Measurements from ENCODE around the gene LHPP. TPM values are rescaled to one million over a fixed set of nuclear protein-coding genes. Genes with fewer than 3 reads are reported as not detected.

Gene LHPP
- total and polyA plus RNA-seq, 2 experiments from 2014 or later = 27.4 to 40.2 TPM

DNA sequence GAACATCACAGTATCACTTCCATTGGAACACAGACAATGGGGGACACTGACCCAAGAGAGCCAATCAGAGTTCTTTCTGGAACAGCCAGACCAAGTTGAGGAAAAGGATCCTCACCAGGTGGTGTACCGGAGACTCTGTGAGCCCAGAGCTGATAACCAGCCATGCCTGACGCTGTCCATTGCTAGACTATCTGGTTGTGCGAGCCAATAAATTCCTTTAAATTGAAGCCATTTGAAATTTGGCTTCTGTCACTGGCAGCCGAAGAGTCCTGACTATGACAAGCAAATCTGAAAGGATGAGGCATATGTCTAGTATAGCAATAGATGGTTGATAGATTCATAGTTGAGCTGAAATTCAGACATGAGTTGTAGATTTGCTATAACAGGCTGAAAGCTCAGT, 3.1 kb upstream of the LHPP start (continued):
- TF ChIP-seq REST (IDR thresholded peaks at IDR 0.05; ENCODE audit: unreplicated experiment) = no peak
- TF ChIP-seq CTCF (conservative IDR thresholded peaks at IDR 0.05; ENCODE audit: low read depth in 2 of 2) = no peak
- TF ChIP-seq EZH2 (IDR thresholded peaks at IDR 0.05; ENCODE audit: low read depth, unreplicated experiment) = no peak
- TF ChIP-seq EZH2phosphoT487 (IDR thresholded peaks at IDR 0.05; ENCODE audit: unreplicated experiment) = no peak
- TF ChIP-seq NANOG (IDR thresholded peaks at IDR 0.05; ENCODE audit: borderline replicate concordance) = no peak
- TF ChIP-seq POLR2AphosphoS5 (IDR thresholded peaks at IDR 0.05; ENCODE audit: low read depth) = no peak
- no peak for TF ChIP-seq ZNF114 (CRISPR knock-in tag; IDR thresholded peaks at IDR 0.05)
- TF ChIP-seq CREB1 (CRISPR knock-in tag; IDR thresholded peaks at IDR 0.05; ENCODE audit: low read depth) = no peak
- TF ChIP-seq ZNF331 (CRISPR knock-in tag; IDR thresholded peaks at IDR 0.05; ENCODE audit: low read depth) = no peak

GRCh38 chr10:124458889-124459288, 2.7 kb upstream of the LHPP start:
- Histone ChIP-seq H3K27me3 (ENCODE audit: insufficient read depth) (no peaks in the 10 kb centered on the region), H2AFZ (no peak overlapping the region; the same call in 1 of the 2 replicates), H3K36me3 (ENCODE audit: insufficient read depth) (peaks cover 4% of the 10 kb centered on the region; the same call in 1 of the 2 replicates), H3K9me2 (ENCODE audit: insufficient read depth) (no peaks in the 10 kb centered on the region), H3K79me2 (replicated peaks; ENCODE audit: insufficient read depth) (peaks cover 8% of the 10 kb centered on the region; the same call in 1 of the 2 replicates), H3K4me2 (peak overlapping the region; percentile 4; the same call in 1 of the 2 replicates), H3K4me3 (no peak overlapping the region), H4K20me1 (replicated peaks; ENCODE audit: insufficient read depth) (no peaks in the 10 kb centered on the region), H3K4me1 (ENCODE audit: insufficient read depth) (peaks cover 56% of the 10 kb centered on the region), H3K27ac (ENCODE audit: low read depth) (no peak overlapping the region), H3F3A (replicated peaks; ENCODE audit: low read depth) (peaks cover 4% of the 10 kb centered on the region; the same call in 1 of the 2 replicates)
- H3K27ac Mint-ChIP-seq = no peak overlapping the region
- peaks cover 10% of the 10 kb centered on the region for H3K27me3 Mint-ChIP-seq (ENCODE audit: insufficient read depth, low read depth, poor library complexity)
- ATAC-seq (no peak), DNase-seq (ENCODE audit: low spot score) (no peak)
- TF ChIP-seq ZNF114 (CRISPR knock-in tag; IDR thresholded peaks at IDR 0.05) (no peak), POLR2AphosphoS5 (IDR thresholded peaks at IDR 0.05; ENCODE audit: low read depth) (no peak), CREB1 (CRISPR knock-in tag; IDR thresholded peaks at IDR 0.05; ENCODE audit: low read depth) (no peak), STAT1 (IDR thresholded peaks at IDR 0.05; ENCODE audit: unreplicated experiment) (no peak), EZH2 (IDR thresholded peaks at IDR 0.05; ENCODE audit: low read depth, unreplicated experiment) (no peak), REST (IDR thresholded peaks at IDR 0.05; ENCODE audit: unreplicated experiment) (no peak), EZH2phosphoT487 (IDR thresholded peaks at IDR 0.05; ENCODE audit: unreplicated experiment) (no peak), CTCF (conservative IDR thresholded peaks at IDR 0.05; ENCODE audit: low read depth in 2 of 2) (no peak), ZNF331 (CRISPR knock-in tag; IDR thresholded peaks at IDR 0.05; ENCODE audit: low read depth) (no peak), NANOG (IDR thresholded peaks at IDR 0.05; ENCODE audit: borderline replicate concordance) (no peak)
- TF ChIP-seq, protein P1, sequence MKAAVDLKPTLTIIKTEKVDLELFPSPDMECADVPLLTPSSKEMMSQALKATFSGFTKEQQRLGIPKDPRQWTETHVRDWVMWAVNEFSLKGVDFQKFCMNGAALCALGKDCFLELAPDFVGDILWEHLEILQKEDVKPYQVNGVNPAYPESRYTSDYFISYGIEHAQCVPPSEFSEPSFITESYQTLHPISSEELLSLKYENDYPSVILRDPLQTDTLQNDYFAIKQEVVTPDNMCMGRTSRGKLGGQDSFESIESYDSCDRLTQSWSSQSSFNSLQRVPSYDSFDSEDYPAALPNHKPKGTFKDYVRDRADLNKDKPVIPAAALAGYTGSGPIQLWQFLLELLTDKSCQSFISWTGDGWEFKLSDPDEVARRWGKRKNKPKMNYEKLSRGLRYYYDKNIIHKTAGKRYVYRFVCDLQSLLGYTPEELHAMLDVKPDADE (IDR thresholded peaks at IDR 0.05) = no peak
- H3K4me1 Mint-ChIP-seq = peaks cover 56% of the 10 kb centered on the region
- no peaks in the 10 kb centered on the region for H3K9me3 Mint-ChIP-seq
- H3K4me3 Mint-ChIP-seq = no peak overlapping the region
- peaks cover 7% of the 10 kb centered on the region for H3K36me3 Mint-ChIP-seq (ENCODE audit: low read depth)

All from GM23338 (cell line).